Nephron (organoid): Measurements from ENCODE around the gene VGLL1.

Experiments
- H3K27ac Mint-ChIP-seq, 3 experiments: 2 replicates each; pipeline ENCODE4 v1.8.0; 2020; ENCODE audit warnings: mixed read lengths in 3 of 3, mild to moderate bottlenecking in 2 of 3, moderate library complexity in 1 of 3
- H3K27me3 Mint-ChIP-seq: 2 replicates; pipeline ENCODE4 v1.8.0; 2021; ENCODE audit warnings: low read depth, mild to moderate bottlenecking, moderate library complexity, mixed read lengths
- H3K36me3 Mint-ChIP-seq: 2 replicates; pipeline ENCODE4 v1.8.0; 2020; ENCODE audit warnings: low read depth, mixed read lengths
- H3K4me1 Mint-ChIP-seq: 2 replicates; pipeline ENCODE4 v1.8.0; 2020; ENCODE audit warnings: mixed read lengths
- H3K4me3 Mint-ChIP-seq, 3 experiments: 2 replicates each; pipeline ENCODE4 v1.8.0; 2020; ENCODE audit warnings: mild to moderate bottlenecking in 3 of 3, mixed read lengths in 3 of 3, moderate library complexity in 2 of 3
- H3K9me3 Mint-ChIP-seq: 2 replicates; pipeline ENCODE4 v1.8.0; 2020; ENCODE audit warnings: mixed read lengths
- TF ChIP-seq, protein P1 (sequence below), 3 experiments: fragments of 200-600 bp; sonication (generic); IDR thresholded peaks; one replicate each; pipeline ENCODE4 v1.5.0; 2021; ENCODE audit warnings: antibody characterized with exemption in 3 of 3; ENCODE audit not compliant: unreplicated experiment in 3 of 3

Gene VGLL1, protein sequence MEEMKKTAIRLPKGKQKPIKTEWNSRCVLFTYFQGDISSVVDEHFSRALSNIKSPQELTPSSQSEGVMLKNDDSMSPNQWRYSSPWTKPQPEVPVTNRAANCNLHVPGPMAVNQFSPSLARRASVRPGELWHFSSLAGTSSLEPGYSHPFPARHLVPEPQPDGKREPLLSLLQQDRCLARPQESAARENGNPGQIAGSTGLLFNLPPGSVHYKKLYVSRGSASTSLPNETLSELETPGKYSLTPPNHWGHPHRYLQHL

DNA sequence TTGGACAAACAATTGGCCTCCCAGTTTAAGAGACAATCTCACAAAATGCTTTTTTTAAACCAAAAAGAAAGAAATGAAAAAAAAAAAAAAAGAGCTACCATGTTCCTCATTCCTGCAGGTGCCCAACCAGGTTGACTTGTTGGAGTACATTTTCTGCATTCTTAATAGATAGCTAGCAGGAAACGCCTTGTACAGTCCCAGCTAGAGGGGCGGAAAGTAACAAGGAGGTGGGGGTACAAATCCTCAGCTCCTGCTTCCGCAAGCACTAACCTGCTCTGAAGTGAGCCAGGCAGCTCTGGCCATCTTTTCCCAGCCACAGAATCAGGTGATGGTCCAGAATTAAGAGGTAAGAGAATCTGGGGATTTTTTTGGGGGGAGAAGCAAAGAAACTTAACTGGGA lies at the start of gene VGLL1:
VGLL1 (plus strand) TSS at position 265 of the 400 bp plus-strand sequence. CDS start 3,806 bp downstream, outside the sequence.
- Mint-ChIP-seq H3K9me3 (peaks cover 8% of the 10 kb centered on the region), H3K4me1 (peaks cover 5% of the 10 kb centered on the region), H3K27me3 (peaks cover 12% of the 10 kb centered on the region), H3K27ac (no peak within 1 kb of the TSS), H3K36me3 (no peaks in the 10 kb centered on the region), H3K4me3 (no peak within 1 kb of the TSS)
- TF ChIP-seq, protein P1, sequence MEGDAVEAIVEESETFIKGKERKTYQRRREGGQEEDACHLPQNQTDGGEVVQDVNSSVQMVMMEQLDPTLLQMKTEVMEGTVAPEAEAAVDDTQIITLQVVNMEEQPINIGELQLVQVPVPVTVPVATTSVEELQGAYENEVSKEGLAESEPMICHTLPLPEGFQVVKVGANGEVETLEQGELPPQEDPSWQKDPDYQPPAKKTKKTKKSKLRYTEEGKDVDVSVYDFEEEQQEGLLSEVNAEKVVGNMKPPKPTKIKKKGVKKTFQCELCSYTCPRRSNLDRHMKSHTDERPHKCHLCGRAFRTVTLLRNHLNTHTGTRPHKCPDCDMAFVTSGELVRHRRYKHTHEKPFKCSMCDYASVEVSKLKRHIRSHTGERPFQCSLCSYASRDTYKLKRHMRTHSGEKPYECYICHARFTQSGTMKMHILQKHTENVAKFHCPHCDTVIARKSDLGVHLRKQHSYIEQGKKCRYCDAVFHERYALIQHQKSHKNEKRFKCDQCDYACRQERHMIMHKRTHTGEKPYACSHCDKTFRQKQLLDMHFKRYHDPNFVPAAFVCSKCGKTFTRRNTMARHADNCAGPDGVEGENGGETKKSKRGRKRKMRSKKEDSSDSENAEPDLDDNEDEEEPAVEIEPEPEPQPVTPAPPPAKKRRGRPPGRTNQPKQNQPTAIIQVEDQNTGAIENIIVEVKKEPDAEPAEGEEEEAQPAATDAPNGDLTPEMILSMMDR (IDR thresholded peaks at IDR 0.05; ENCODE audit: unreplicated experiment in 3 of 3) = no peak

DNA sequence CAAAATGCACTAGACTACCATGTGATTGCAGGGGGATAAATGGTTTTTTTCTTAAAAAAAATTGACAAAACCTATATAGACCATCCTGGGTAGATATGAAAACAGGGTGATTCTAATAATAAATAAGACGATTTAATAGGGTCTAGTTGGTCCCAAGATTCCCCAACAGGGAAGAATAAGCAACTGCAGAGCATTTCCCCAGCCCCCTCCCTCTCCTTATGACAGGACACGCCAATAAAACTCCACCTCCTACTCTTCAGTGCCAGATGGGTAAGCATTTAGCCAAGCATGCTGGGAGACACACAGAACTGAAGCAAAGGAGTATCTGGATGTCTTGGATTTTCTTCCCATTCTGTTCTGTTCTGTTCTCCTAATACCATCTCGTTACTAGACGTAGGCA lies 44.4 kb upstream of the VGLL1 start, which contains the start of gene BRS3:
BRS3 (plus strand) TSS at position 301 of the 400 bp plus-strand sequence. CDS start 168 bp downstream, outside the sequence.
- TF ChIP-seq, protein P1 (IDR thresholded peaks at IDR 0.05; ENCODE audit: unreplicated experiment in 3 of 3) = no peak
- Mint-ChIP-seq H3K9me3 (peaks cover 4% of the 10 kb centered on the region), H3K4me3 (no peak within 1 kb of the TSS), H3K4me1 (peaks cover 11% of the 10 kb centered on the region), H3K36me3 (no peaks in the 10 kb centered on the region), H3K27ac (peak within 1 kb of the TSS in 1 of 3 experiments; percentile 47), H3K27me3 (peaks cover 9% of the 10 kb centered on the region)

DNA sequence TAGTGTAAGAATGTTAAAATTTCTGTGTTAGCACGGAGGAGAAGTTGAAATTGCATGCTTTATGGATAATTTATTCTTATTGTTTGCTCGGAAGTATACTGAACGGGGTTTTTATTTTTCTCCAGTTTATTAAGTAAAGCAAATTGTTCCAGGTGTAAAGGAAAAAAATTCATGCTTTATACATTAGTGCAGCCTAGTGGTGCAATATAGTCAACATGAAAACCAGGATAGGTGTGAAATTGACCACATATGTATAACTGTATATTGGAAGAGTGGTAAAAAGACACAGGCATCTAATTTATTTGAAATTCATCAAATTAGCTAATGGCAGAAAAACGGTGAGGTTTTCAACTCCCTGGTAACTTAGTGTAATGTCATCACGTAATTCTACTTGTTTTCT lies 43.3 kb upstream of the VGLL1 start:
- TF ChIP-seq, protein P1 (IDR thresholded peaks at IDR 0.05; ENCODE audit: unreplicated experiment in 3 of 3) = no peak
- H3K27me3 Mint-ChIP-seq = peaks cover 9% of the 10 kb centered on the region
- no peak overlapping the region for H3K4me3 Mint-ChIP-seq
- H3K36me3 Mint-ChIP-seq = no peaks in the 10 kb centered on the region
- H3K4me1 Mint-ChIP-seq = peaks cover 11% of the 10 kb centered on the region
- H3K27ac Mint-ChIP-seq = peak overlapping the region in 1 of 3 experiments; percentile 47
- peaks cover 4% of the 10 kb centered on the region for H3K9me3 Mint-ChIP-seq

DNA sequence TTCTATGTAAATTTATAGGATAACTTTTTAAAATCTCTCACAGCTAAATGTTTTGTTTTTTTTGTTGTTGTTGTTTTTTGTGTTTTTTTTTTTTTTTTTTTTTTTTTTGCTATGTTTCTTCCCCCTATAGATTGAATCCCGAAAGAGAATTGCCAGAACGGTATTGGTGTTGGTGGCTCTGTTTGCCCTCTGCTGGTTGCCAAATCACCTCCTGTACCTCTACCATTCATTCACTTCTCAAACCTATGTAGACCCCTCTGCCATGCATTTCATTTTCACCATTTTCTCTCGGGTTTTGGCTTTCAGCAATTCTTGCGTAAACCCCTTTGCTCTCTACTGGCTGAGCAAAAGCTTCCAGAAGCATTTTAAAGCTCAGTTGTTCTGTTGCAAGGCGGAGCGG lies 40.2 kb upstream of the VGLL1 start:
- TF ChIP-seq, protein P1 (IDR thresholded peaks at IDR 0.05; ENCODE audit: unreplicated experiment in 3 of 3) = no peak
- Mint-ChIP-seq H3K36me3 (no peaks in the 10 kb centered on the region), H3K4me3 (no peak overlapping the region), H3K27me3 (peaks cover 9% of the 10 kb centered on the region), H3K4me1 (no peaks in the 10 kb centered on the region), H3K9me3 (no peaks in the 10 kb centered on the region), H3K27ac (no peak overlapping the region)

DNA sequence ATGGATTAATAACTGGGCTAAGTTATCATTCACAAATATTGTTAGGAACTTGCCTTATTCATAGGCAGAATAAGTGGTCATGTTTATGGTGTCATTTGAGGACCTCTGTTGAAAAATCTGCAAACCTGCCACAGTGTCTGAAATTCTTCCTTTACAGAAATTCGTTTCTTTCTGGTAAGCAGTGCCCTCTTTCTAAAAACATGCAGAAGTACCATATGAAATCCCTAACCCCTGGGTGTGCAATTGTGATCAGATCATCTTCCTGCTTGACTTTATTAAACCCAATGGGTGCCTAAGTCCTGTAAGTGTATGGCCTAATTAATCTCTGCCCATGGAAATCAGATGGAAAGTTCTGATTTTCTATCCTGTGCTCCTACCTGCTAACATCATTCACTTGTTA lies 39.0 kb upstream of the VGLL1 start:
- no peaks in the 10 kb centered on the region for H3K36me3 Mint-ChIP-seq
- H3K9me3 Mint-ChIP-seq = no peaks in the 10 kb centered on the region
- H3K4me3 Mint-ChIP-seq = no peak overlapping the region
- peaks cover 9% of the 10 kb centered on the region for H3K27me3 Mint-ChIP-seq
- TF ChIP-seq, protein P1 (IDR thresholded peaks at IDR 0.05; ENCODE audit: unreplicated experiment in 3 of 3) = no peak
- no peaks in the 10 kb centered on the region for H3K4me1 Mint-ChIP-seq
- no peak overlapping the region for H3K27ac Mint-ChIP-seq

DNA sequence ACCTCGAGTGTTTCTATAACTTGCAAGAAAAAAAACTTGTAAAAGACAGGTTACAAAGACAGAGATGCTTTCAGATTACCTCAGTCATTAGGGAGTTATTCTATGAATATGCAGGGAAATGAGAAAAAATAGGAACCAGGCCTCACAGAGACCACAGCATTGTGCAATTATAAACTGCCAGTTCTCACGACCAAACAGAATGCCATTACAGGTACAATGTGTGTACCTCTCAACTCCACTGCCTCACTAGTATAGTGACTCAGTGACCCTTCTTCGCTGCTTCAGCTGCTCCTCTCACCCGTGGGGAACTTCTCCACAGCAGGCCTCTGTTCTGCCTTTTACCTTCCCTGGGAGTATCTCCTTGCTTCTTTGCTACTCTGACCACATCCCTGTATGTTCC lies 37.0 kb upstream of the VGLL1 start:
- peaks cover 14% of the 10 kb centered on the region for H3K4me1 Mint-ChIP-seq
- no peaks in the 10 kb centered on the region for H3K9me3 Mint-ChIP-seq
- H3K27ac Mint-ChIP-seq = peak overlapping the region in 1 of 3 experiments; percentile 74
- TF ChIP-seq, protein P1 (IDR thresholded peaks at IDR 0.05; ENCODE audit: unreplicated experiment in 3 of 3) = no peak
- peaks cover 8% of the 10 kb centered on the region for H3K27me3 Mint-ChIP-seq
- H3K36me3 Mint-ChIP-seq = peaks cover 4% of the 10 kb centered on the region
- H3K4me3 Mint-ChIP-seq = peak overlapping the region in 2 of 3 experiments; percentile 43 to 44
